GM13977 (cell line): ENCODE data around the gene S100A16.
"Not testable (repeated sequence)": the region's sequence is repeated elsewhere in the genome, so short reads cannot be mapped to it uniquely, and the experiment has no call there.

Experiments used
- DNase-seq: peaks from one replicate; pipeline ENCODE4 v3.0.0; 2012; ENCODE audit warnings: low spot score
- CTCF ChIP-seq: IDR thresholded peaks from 2 replicates; pipeline ENCODE4 v1.5.1; 2012; ENCODE audit warnings: mild to moderate bottlenecking, control low read depth; ENCODE audit not compliant: insufficient read depth; ENCODE audit errors: extremely low read depth, missing control alignments
- in situ Hi-C: fragments of 300-500 bp; cut with MboI; formaldehyde crosslinking; loops from one replicate; pipeline ENCODE4 v1.12.0; 2022; ENCODE audit warnings: low sequenced_read_pairs, low pct_unique_long_range_greater_than_20kb, mixed read lengths, inconsistent platforms; ENCODE audit not compliant: unreplicated experiment

The S100A16 gene

DNA sequence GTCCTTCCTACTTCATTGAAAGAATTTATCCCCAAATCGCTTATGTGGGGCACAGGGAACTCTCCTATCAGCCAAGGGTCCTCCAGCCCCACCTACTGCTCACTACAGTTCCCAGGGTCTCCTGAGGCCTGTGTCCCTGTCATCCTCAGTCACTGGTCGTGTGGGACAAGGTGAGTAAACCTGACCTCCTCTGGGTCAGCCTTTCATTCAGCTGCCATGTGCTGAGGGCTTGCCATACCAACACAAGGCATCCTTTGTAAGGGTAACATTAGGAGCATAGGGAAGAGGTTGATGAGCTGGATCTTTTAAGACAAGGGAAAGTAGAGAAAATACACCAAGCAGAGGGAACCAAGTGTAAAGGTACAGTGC lies 34.4 kb upstream of the S100A16 start:
- no peak for TF ChIP-seq CTCF
- in situ Hi-C loops, result no loop called here
- DNase-seq, result no peak

DNA sequence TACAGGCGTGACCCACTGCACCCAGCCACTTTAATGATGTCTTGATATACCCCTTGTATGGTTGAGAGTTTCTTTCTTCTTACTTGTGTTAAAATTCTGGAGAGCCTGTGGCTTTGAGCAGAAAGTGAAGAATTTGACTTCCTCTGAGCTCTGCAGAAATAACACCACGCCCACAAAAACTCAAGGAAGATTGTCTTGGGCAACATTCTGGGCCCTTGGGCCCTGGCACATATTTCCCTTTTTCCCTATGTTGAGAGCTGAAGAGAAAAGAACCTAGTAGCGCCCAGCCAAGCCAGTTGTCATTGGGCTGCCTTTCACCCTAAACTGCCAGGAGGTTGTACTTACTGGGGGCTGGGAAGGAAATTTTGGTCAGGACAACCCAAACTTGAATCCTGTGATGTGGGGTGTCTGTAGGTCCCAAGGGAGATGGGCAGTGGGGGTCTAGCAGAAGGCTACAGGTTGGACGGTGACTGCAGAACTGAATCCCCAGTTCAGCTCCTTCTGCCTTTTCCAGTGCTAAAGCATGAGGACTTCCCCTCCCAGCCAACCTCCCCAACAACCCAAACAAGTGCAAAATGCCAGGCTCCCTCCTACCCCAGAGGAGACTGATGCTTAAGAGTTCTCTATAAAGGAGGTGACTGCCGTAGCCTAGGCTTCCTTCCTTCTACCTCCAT lies 33.9 kb upstream of the S100A16 start:
- in situ Hi-C loops, result no loop called here
- TF ChIP-seq CTCF, result no peak
- DNase-seq, result no peak

DNA sequence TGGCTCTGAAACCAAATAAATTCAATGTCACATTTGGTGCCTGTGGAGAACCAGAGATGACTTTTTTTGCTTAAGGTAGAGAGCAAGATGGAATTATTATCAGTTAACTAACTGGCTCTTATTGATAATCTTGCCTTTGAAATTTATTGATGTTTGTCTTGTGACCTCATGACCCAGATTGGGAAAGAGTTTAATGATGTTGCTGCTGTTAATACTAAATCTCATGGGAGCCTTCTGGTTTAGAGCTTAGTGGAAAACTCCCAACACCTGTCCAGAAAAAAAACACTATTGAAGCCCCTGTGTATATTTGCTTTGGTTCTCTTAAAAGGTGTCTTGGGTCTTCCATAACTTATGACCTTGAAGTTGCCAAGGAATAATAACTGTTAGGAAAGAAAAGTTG lies 30.9 kb upstream of the S100A16 start:
- DNase-seq, result no peak
- in situ Hi-C loops, result no loop called here
- TF ChIP-seq CTCF, result no peak

DNA sequence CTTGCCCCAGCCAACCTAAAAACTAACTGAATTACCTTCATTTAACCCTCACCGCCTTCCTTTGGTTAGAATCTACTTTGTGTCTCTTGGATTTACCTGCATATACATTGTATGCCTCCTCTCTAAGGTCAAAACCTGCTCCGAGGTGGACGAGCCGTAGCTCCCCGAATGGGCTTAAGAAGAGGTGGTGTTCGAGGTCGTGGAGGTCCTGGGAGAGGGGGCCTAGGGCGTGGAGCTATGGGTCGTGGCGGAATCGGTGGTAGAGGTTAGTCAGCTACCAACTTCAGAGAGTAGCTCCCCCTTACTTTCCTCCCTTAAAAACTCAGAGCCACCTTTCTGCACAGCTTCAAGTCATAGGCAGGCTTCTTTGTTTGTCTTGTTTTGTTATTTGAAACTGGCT lies 30.2 kb upstream of the S100A16 start:
- in situ Hi-C loops, result no loop called here
- no peak for DNase-seq
- TF ChIP-seq CTCF, result no peak

DNA sequence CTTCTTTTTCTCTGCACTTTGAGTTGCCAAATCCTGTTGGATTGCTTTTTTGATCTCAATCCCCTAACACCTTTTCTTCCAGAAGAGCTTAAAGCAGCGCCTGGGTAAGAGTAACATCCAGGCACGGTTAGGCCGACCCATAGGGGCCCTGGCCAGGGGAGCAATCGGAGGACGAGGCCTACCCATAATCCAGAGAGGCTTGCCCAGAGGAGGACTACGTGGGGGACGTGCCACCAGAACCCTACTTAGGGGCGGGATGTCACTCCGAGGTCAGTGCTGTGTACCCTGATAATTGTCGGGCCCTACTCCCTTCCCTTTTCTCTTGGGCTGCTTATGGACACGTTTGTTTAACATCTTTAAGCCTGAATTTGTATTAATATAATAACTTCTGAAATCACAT lies 29.2 kb upstream of the S100A16 start:
- no peak for TF ChIP-seq CTCF
- in situ Hi-C loops, result no loop called here
- no peak for DNase-seq

DNA sequence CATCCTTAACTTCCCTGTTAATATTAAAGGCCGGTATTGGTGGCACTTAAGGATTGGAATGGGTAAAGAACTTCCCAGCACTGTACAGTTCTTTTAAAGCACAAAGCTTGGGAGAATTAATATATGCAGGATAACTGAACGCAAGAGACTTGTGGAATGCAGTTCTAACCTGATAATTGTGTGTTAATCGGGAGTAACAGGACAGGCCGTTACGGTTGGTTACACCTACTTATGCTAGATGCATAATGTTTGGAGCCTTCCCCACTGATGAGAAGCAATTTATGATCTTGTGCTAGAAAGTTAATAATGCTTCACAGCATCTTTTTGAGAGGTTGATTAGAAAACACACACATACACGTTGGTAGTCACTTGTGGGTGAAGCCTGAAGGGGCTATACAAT lies 27.9 kb upstream of the S100A16 start:
- in situ Hi-C loops, result no loop called here
- TF ChIP-seq CTCF, result no peak
- DNase-seq, result no peak

DNA sequence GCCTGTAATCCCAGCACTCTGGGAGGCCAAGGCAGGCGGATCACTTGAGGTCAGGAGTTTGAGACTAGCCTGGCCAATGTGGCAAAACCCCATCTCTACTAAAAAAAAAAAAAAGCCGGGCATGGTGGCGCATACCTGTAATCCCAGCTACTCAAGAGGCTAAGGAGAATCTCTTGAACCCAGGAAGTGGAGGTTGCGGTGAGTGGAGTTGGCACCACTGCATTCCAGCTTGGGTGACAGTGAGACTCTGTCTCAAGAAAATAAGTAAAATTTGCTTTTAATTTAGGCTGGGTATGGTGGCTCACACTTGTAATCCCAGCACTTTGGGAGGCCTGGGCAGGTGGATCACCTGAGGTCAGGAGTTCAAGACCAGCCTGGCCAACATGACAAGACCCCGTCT lies 27.3 kb upstream of the S100A16 start:
- in situ Hi-C loops, DNase-seq: not testable (repeated sequence)
